GM23248 (cell line): Measurements from ENCODE around the gene ZBTB7C. TPM values are rescaled to one million over a fixed set of nuclear protein-coding genes. Genes with fewer than 3 reads are reported as not detected.

ENCODE experiments used
- DNase-seq: peaks from one replicate; pipeline ENCODE4 v3.0.0-alpha.2; 2015
- H2AFZ ChIP-seq: fragments of 200-600 bp; sonication (generic); 2 replicates; pipeline ENCODE4 v1.6.1; 2016; ENCODE audit warnings: antibody characterized with exemption
- H3F3A ChIP-seq: fragments of 200-600 bp; sonication (generic); 2 replicates; pipeline ENCODE4 v1.6.1; 2016; ENCODE audit warnings: mild to moderate bottlenecking, antibody characterized with exemption, mixed run types; ENCODE audit not compliant: insufficient read depth
- H3K27ac ChIP-seq: fragments of 200-600 bp; sonication (generic); 2 replicates; pipeline ENCODE4 v1.5.1; 2016; ENCODE audit warnings: mild to moderate bottlenecking
- H3K27me3 ChIP-seq: fragments of 200-600 bp; sonication (generic); replicated peaks from 2 replicates; pipeline ENCODE4 v1.6.1; 2016; ENCODE audit warnings: mild to moderate bottlenecking; ENCODE audit not compliant: insufficient read depth
- H3K36me3 ChIP-seq: fragments of 200-600 bp; sonication (generic); 2 replicates; pipeline ENCODE4 v1.6.1; 2016; ENCODE audit warnings: low read depth, mild to moderate bottlenecking
- H3K4me1 ChIP-seq: fragments of 200-600 bp; sonication (generic); 2 replicates; pipeline ENCODE4 v1.6.1; 2016; ENCODE audit warnings: mild to moderate bottlenecking; ENCODE audit not compliant: insufficient read depth
- H3K4me2 ChIP-seq: fragments of 200-600 bp; sonication (generic); one replicate; pipeline ENCODE4 v1.6.1; 2016; ENCODE audit warnings: mild to moderate bottlenecking; ENCODE audit not compliant: unreplicated experiment
- H3K4me3 ChIP-seq: fragments of 200-600 bp; sonication (generic); 2 replicates; pipeline ENCODE4 v1.5.1; 2016; ENCODE audit warnings: mild to moderate bottlenecking
- H3K79me2 ChIP-seq: fragments of 200-600 bp; sonication (generic); 2 replicates; pipeline ENCODE4 v1.6.1; 2016; ENCODE audit warnings: mild to moderate bottlenecking; ENCODE audit not compliant: insufficient read depth
- H3K9ac ChIP-seq: fragments of 200-600 bp; sonication (generic); 2 replicates; pipeline ENCODE4 v1.6.1; 2016; ENCODE audit warnings: mild to moderate bottlenecking
- H3K9me2 ChIP-seq: fragments of 200-600 bp; sonication (generic); 2 replicates; pipeline ENCODE4 v1.6.1; 2016; ENCODE audit warnings: mixed run types, mild to moderate bottlenecking, moderate library complexity; ENCODE audit not compliant: insufficient read depth
- H3K9me3 ChIP-seq: fragments of 200-600 bp; sonication (generic); one replicate; pipeline ENCODE4 v1.6.1; 2017; ENCODE audit warnings: low read depth
- H4K20me1 ChIP-seq: fragments of 200-600 bp; sonication (generic); 2 replicates; pipeline ENCODE4 v1.6.0; 2016; ENCODE audit not compliant: insufficient read depth
- EZH2 ChIP-seq: fragments of 200-600 bp; sonication (generic); IDR thresholded peaks from 2 replicates; pipeline ENCODE4 v1.6.1; 2018; ENCODE audit warnings: antibody characterized with exemption, mild to moderate bottlenecking; ENCODE audit not compliant: insufficient read depth, poor library complexity, severe bottlenecking
- EZH2phosphoT487 ChIP-seq: fragments of 200-600 bp; sonication (generic); IDR thresholded peaks from 2 replicates; pipeline ENCODE4 v1.6.1; 2018; ENCODE audit warnings: antibody characterized with exemption, moderate library complexity, mild to moderate bottlenecking, low read depth; ENCODE audit not compliant: insufficient read depth
- WGBS, 2 experiments: methylation state at CpG; one replicate each; pipeline ENCODE4 v1.1.6; 2015 to 2017; ENCODE audit warnings: low lambda C conversion rate in 2 of 2, low coverage in 1 of 2; ENCODE audit errors: missing lambda C conversion rate in 2 of 2; 5-methylcytosine and 5-hydroxymethylcytosine counted together
- in situ Hi-C: fragments of 300-500 bp; cut with MboI; formaldehyde crosslinking; loops from 2 replicates; pipeline ENCODE4 v1.15.0; 2020
- polyA plus RNA-seq: library from polyadenylated mRNA; unstranded; fragments of >200 nt; fragmentation: Nextera tagmentation; extraction: Ambion mirVana; gene quantifications from 2 replicates; pipeline ENCODE4 v1.2.1, GENCODE V29; 2016
- total RNA-seq: library from RNA; depleted of rRNA; stranded (reverse); fragments of >200 nt; shearing (Covaris generic); gene quantifications from 2 replicates; pipeline ENCODE4 v1.2.3, GENCODE V29; 2014

ZBTB7C gene
- total and polyA plus RNA-seq, 2 experiments from 2014 or later, result not detected

GRCh38 chr18:48142994-48143393 is 266.2 kb downstream of the ZBTB7C start:
- 81 to 88% methylated on average over 1 of the region's 1 CpG for WGBS, 2 experiments
- TF ChIP-seq EZH2phosphoT487, result no peak
- no peak for TF ChIP-seq EZH2
- H2AFZ ChIP-seq, result no peak overlapping the region

GRCh38 chr18:48142353-48142752 is 266.8 kb downstream of the ZBTB7C start:
- H3K4me2 ChIP-seq, result no peak overlapping the region
- no peaks in the 10 kb centered on the region for H3F3A ChIP-seq
- H3K79me2 ChIP-seq, result no peaks in the 10 kb centered on the region
- no peak overlapping the region for H3K9ac ChIP-seq
- no peak for TF ChIP-seq EZH2phosphoT487
- TF ChIP-seq EZH2, result no peak
- H3K36me3 ChIP-seq, result no peaks in the 10 kb centered on the region
- 68 to 70% methylated on average over 3 of the region's 3 CpGs for WGBS, 2 experiments
- no peak for DNase-seq
- no peaks in the 10 kb centered on the region for H4K20me1 ChIP-seq
- in situ Hi-C loops, result no loop called here
- no peak overlapping the region for H3K27ac ChIP-seq
- H3K27me3 ChIP-seq, result peaks cover 23% of the 10 kb centered on the region
- H3K9me3 ChIP-seq, result no peaks in the 10 kb centered on the region
- no peak overlapping the region for H2AFZ ChIP-seq
- no peaks in the 10 kb centered on the region for H3K9me2 ChIP-seq
- no peaks in the 10 kb centered on the region for H3K4me1 ChIP-seq
- H3K4me3 ChIP-seq, result no peak overlapping the region

More at GRCh38 chr18:48142994-48143393, 266.2 kb downstream of the ZBTB7C start:
- Histone ChIP-seq H3K36me3 (no peaks in the 10 kb centered on the region), H3F3A (no peaks in the 10 kb centered on the region), H3K4me2 (no peak overlapping the region), H3K9me3 (no peaks in the 10 kb centered on the region), H3K4me3 (no peak overlapping the region), H3K4me1 (no peaks in the 10 kb centered on the region), H3K27ac (no peak overlapping the region), H3K9me2 (no peaks in the 10 kb centered on the region), H3K79me2 (no peaks in the 10 kb centered on the region), H3K9ac (no peak overlapping the region), H4K20me1 (no peaks in the 10 kb centered on the region), H3K27me3 (peaks cover 17% of the 10 kb centered on the region)
- in situ Hi-C loops, result no loop called here
- DNase-seq, result no peak

- no peaks in the 10 kb centered on the region for H4K20me1 ChIP-seq
- DNase-seq, result no peak
- no peaks in the 10 kb centered on the region for H3K79me2 ChIP-seq
- no peaks in the 10 kb centered on the region for H3K36me3 ChIP-seq
- H3K4me2 ChIP-seq, result no peak overlapping the region
- peaks cover 33% of the 10 kb centered on the region for H3K27me3 ChIP-seq
- no peak overlapping the region for H2AFZ ChIP-seq
- H3K27ac ChIP-seq, result no peak overlapping the region
- H3K4me1 ChIP-seq, result no peaks in the 10 kb centered on the region
- TF ChIP-seq EZH2phosphoT487, result no peak
- TF ChIP-seq EZH2, result no peak
- H3F3A ChIP-seq, result no peaks in the 10 kb centered on the region
- no peaks in the 10 kb centered on the region for H3K9me3 ChIP-seq
- no peak overlapping the region for H3K4me3 ChIP-seq
- H3K9me2 ChIP-seq, result no peaks in the 10 kb centered on the region
- no peak overlapping the region for H3K9ac ChIP-seq
- in situ Hi-C loops, result no loop called here
- WGBS, 2 experiments, result 88 to 93% methylated on average over 10 of the region's 10 CpGs
Measured at GRCh38 chr18:48140731-48141130, 268.5 kb downstream of the ZBTB7C start.

DNA sequence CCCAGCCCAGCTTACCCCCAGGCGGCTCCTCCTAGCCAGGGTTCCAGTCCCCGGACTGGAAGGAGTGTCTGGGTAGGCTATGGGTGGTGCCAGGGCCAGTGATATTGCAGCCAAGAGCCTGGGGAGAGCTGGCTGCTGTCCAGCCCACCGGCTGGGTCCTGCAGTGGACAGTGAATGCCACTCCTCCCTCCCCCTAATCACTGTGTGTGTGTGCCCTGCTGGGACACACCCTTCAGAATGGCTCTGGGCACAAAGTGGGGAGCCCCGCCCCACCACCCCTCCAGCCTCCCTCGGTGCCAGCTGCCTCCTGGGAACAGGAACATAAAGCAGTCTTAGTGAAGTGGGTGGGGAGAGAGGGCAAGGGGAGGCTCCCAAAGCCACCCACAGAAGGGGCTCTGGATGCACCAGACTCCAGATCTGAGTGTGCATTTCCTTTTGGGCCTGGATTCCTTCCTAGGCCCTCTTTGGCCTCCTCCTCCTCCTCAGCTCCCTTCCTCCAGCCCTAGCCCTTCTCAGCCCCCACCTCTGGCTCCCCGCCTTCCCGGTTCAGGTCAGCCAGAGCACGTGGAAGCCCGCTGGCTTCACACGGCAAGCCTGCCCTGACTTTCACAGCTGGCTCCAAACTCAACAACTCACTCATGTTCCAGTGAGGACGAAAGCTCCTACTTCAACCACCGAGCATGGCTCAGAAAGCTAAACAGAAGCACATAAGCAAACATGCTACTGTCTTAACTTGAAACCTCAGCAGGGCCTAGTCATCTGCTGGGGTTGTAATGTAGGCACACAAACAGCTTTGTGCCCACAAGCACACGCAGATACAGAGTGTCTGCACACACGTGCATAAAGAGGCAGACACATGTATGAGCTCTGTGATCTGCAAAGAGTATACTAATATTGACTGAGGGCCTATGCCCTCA is 269.5 kb downstream of the ZBTB7C start:
- Histone ChIP-seq H3K4me3 (no peak overlapping the region), H3K9me3 (no peaks in the 10 kb centered on the region), H3K36me3 (no peaks in the 10 kb centered on the region), H4K20me1 (no peaks in the 10 kb centered on the region), H2AFZ (no peak overlapping the region), H3K9ac (no peak overlapping the region), H3K27me3 (peaks cover 43% of the 10 kb centered on the region), H3K27ac (no peak overlapping the region), H3K79me2 (no peaks in the 10 kb centered on the region), H3K4me2 (no peak overlapping the region), H3K4me1 (no peaks in the 10 kb centered on the region), H3K9me2 (no peaks in the 10 kb centered on the region), H3F3A (no peaks in the 10 kb centered on the region)
- no peak for DNase-seq
- TF ChIP-seq EZH2phosphoT487 (no peak), EZH2 (no peak)
- in situ Hi-C loops, result no loop called here
- 43 to 48% methylated on average over 12 to 14 of the region's 14 CpGs for WGBS, 2 experiments
